ENCODE results near the gene GRK5. TPM values are rescaled to one million over a fixed set of nuclear protein-coding genes. Genes with fewer than 3 reads are reported as not detected.

Gene GRK5
- total RNA-seq, 1 experiment from 2014 or later, result 29.0 TPM

- H3K36me3 ChIP-seq (ENCODE audit: control insufficient read depth, insufficient read depth, low read length), result no peaks in the 10 kb centered on the region
- no peak for TF ChIP-seq POLR2AphosphoS5 (IDR thresholded peaks at IDR 0.05; ENCODE audit: low read depth, low read length)
- no peak for TF ChIP-seq TCF7L2 (IDR thresholded peaks at IDR 0.05; ENCODE audit: low read depth, low read length)
- TF ChIP-seq, protein P1, sequence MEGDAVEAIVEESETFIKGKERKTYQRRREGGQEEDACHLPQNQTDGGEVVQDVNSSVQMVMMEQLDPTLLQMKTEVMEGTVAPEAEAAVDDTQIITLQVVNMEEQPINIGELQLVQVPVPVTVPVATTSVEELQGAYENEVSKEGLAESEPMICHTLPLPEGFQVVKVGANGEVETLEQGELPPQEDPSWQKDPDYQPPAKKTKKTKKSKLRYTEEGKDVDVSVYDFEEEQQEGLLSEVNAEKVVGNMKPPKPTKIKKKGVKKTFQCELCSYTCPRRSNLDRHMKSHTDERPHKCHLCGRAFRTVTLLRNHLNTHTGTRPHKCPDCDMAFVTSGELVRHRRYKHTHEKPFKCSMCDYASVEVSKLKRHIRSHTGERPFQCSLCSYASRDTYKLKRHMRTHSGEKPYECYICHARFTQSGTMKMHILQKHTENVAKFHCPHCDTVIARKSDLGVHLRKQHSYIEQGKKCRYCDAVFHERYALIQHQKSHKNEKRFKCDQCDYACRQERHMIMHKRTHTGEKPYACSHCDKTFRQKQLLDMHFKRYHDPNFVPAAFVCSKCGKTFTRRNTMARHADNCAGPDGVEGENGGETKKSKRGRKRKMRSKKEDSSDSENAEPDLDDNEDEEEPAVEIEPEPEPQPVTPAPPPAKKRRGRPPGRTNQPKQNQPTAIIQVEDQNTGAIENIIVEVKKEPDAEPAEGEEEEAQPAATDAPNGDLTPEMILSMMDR (IDR thresholded peaks at IDR 0.05), result no peak
- TF ChIP-seq SIN3A (IDR thresholded peaks at IDR 0.05; ENCODE audit: borderline replicate concordance, insufficient read depth, low read depth, low read length), result no peak
- TF ChIP-seq, protein P2, sequence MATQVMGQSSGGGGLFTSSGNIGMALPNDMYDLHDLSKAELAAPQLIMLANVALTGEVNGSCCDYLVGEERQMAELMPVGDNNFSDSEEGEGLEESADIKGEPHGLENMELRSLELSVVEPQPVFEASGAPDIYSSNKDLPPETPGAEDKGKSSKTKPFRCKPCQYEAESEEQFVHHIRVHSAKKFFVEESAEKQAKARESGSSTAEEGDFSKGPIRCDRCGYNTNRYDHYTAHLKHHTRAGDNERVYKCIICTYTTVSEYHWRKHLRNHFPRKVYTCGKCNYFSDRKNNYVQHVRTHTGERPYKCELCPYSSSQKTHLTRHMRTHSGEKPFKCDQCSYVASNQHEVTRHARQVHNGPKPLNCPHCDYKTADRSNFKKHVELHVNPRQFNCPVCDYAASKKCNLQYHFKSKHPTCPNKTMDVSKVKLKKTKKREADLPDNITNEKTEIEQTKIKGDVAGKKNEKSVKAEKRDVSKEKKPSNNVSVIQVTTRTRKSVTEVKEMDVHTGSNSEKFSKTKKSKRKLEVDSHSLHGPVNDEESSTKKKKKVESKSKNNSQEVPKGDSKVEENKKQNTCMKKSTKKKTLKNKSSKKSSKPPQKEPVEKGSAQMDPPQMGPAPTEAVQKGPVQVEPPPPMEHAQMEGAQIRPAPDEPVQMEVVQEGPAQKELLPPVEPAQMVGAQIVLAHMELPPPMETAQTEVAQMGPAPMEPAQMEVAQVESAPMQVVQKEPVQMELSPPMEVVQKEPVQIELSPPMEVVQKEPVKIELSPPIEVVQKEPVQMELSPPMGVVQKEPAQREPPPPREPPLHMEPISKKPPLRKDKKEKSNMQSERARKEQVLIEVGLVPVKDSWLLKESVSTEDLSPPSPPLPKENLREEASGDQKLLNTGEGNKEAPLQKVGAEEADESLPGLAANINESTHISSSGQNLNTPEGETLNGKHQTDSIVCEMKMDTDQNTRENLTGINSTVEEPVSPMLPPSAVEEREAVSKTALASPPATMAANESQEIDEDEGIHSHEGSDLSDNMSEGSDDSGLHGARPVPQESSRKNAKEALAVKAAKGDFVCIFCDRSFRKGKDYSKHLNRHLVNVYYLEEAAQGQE (IDR thresholded peaks at IDR 0.05; ENCODE audit: insufficient read depth in 1 of 2, low read depth in 2 of 2, low read length in 1 of 2), result no peak
- no peaks in the 10 kb centered on the region for H3K9me3 ChIP-seq (ENCODE audit: control insufficient read depth, insufficient read depth, low read depth, low read length)
- ChIA-PET POLR2A (no interaction called here), CTCF (no interaction called here)
- ATAC-seq (no peak), DNase-seq (ENCODE audit: low read depth, low spot score) (no peak)
- no peaks in the 10 kb centered on the region for H3K27me3 ChIP-seq (ENCODE audit: control insufficient read depth, insufficient read depth, low read length)
- no peak overlapping the region for H3K4me3 ChIP-seq (ENCODE audit: low read depth in 2 of 2, low read length in 2 of 2)
- no TSS peak for BruUV-seq (replicated peaks)
- intact Hi-C loops (cut with micrococcal nuclease; ENCODE audit: unreplicated experiment), result loop anchor here (10.0 kb wide), 1 partner anchor 109 kb away; no protein-coding TSS in a partner anchor
- 0 out of 2 replicates have a peak, but pooled peaks cover 3% of the 10 kb centered on the region for H3K4me1 ChIP-seq (ENCODE audit: control insufficient read depth, insufficient read depth, low read length)
- in situ Hi-C loops (cut with HindIII; ENCODE audit: low pct_unique_long_range_greater_than_20kb, low sequenced_read_pairs), result no loop called here
- no peak overlapping the region for H3K27ac ChIP-seq (ENCODE audit: low read length)
Measured at GRCh38 chr10:119414081-119414611, 206.8 kb downstream of the GRK5 start.

DNA sequence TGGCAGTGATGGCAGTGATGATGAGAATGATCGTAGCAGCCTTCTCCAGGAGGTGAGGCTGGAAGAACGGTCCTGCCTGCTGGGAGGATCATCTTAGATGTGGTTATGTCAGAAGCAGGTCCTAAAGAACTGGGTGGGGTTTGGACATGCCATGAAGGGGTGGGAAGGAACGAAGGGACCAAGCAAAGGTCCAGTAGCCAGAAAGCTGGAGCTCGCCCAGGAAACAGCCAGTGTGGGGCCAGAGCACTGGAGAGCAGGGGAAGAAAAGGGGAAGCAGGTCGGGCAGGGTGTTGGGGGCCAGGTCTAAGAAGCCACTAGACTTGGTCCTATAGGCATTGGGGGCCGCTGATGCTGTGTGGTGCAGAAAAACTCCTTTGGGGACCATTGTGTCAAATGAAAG, 207.8 kb downstream of the GRK5 start:
- ChIA-PET POLR2A (no interaction called here), CTCF (interaction anchor here (2.0 kb wide), 1 partner anchor 216 kb away, joined by 9 read pairs; no protein-coding TSS in a partner anchor)
- in situ Hi-C loops (cut with HindIII; ENCODE audit: low pct_unique_long_range_greater_than_20kb, low sequenced_read_pairs), result no loop called here
- 0 out of 2 replicates have a peak, but pooled peaks cover 3% of the 10 kb centered on the region for H3K4me1 ChIP-seq (ENCODE audit: control insufficient read depth, insufficient read depth, low read length)
- no peak overlapping the region for H3K4me3 ChIP-seq (ENCODE audit: low read depth in 2 of 2, low read length in 2 of 2)
- no peaks in the 10 kb centered on the region for H3K27me3 ChIP-seq (ENCODE audit: control insufficient read depth, insufficient read depth, low read length)
- intact Hi-C loops (cut with micrococcal nuclease; ENCODE audit: unreplicated experiment), result loop anchor here (10.0 kb wide), 1 partner anchor 110 kb away; no protein-coding TSS in a partner anchor
- TF ChIP-seq TCF7L2 (IDR thresholded peaks at IDR 0.05; ENCODE audit: low read depth, low read length) (no peak), POLR2AphosphoS5 (IDR thresholded peaks at IDR 0.05; ENCODE audit: low read depth, low read length) (no peak), SIN3A (IDR thresholded peaks at IDR 0.05; ENCODE audit: borderline replicate concordance, insufficient read depth, low read depth, low read length) (no peak)
- TF ChIP-seq, protein P1 (IDR thresholded peaks at IDR 0.05), result no peak
- TF ChIP-seq, protein P2 (IDR thresholded peaks at IDR 0.05; ENCODE audit: insufficient read depth in 1 of 2, low read depth in 2 of 2, low read length in 1 of 2), result no peak
- H3K27ac ChIP-seq (ENCODE audit: low read length), result no peak overlapping the region
- ATAC-seq, result no peak
- DNase-seq (ENCODE audit: low read depth, low spot score), result no peak
- BruUV-seq (replicated peaks), result no TSS peak
- no peaks in the 10 kb centered on the region for H3K9me3 ChIP-seq (ENCODE audit: control insufficient read depth, insufficient read depth, low read depth, low read length)
- H3K36me3 ChIP-seq (ENCODE audit: control insufficient read depth, insufficient read depth, low read length), result no peaks in the 10 kb centered on the region

Data from Panc1 (cell line).